Endodermal cell (in vitro differentiated cells): ENCODE data around the gene EBNA1BP2. TPM values are rescaled to one million over a fixed set of nuclear protein-coding genes. Genes with fewer than 3 reads are reported as not detected.
"Not testable (repeated sequence)": the region's sequence is repeated elsewhere in the genome, so short reads cannot be mapped to it uniquely, and the experiment has no call there.

Source experiments
- DNase-seq: peaks from one replicate; pipeline ENCODE4 v3.0.0-alpha.2; 2017
- H3K27ac ChIP-seq: 2 replicates; pipeline ENCODE4 v1.5.1; 2013; ENCODE audit warnings: mild to moderate bottlenecking, low read depth, low read length, moderate library complexity
- H3K27me3 ChIP-seq: 2 replicates; pipeline ENCODE4 v1.6.1; 2013; ENCODE audit warnings: mild to moderate bottlenecking, low read length, moderate library complexity; ENCODE audit not compliant: insufficient read depth, control insufficient read depth, poor library complexity, severe bottlenecking
- H3K36me3 ChIP-seq: 2 replicates; pipeline ENCODE4 v1.7.0; 2013; ENCODE audit warnings: mild to moderate bottlenecking, low read length, moderate library complexity; ENCODE audit not compliant: control insufficient read depth, insufficient read depth
- H3K4me1 ChIP-seq: one replicate; pipeline ENCODE4 v1.7.0; 2013; ENCODE audit warnings: low read length; ENCODE audit not compliant: control insufficient read depth, insufficient read depth
- H3K4me3 ChIP-seq: 2 replicates; pipeline ENCODE4 v1.5.1; 2013; ENCODE audit warnings: mild to moderate bottlenecking, low read length, moderate library complexity
- H3K9ac ChIP-seq: 2 replicates; pipeline ENCODE4 v1.6.1; 2013; ENCODE audit warnings: mild to moderate bottlenecking, low read length, moderate library complexity; ENCODE audit not compliant: poor library complexity, severe bottlenecking; ENCODE audit errors: extremely low read depth
- H3K9me3 ChIP-seq: 2 replicates; pipeline ENCODE4 v1.6.1; 2013; ENCODE audit warnings: mild to moderate bottlenecking, low read length, moderate library complexity; ENCODE audit not compliant: control insufficient read depth
- H3K27ac Mint-ChIP-seq: 2 replicates; pipeline ENCODE4 v1.8.0; 2020; ENCODE audit warnings: mixed read lengths
- H3K27me3 Mint-ChIP-seq: 2 replicates; pipeline ENCODE4 v1.8.0; 2021; ENCODE audit warnings: mild to moderate bottlenecking, mixed read lengths; ENCODE audit not compliant: insufficient read depth
- H3K36me3 Mint-ChIP-seq: 2 replicates; pipeline ENCODE4 v1.8.0; 2020; ENCODE audit warnings: low read depth, mixed read lengths
- H3K4me1 Mint-ChIP-seq: 2 replicates; pipeline ENCODE4 v1.8.0; 2020; ENCODE audit warnings: mixed read lengths
- H3K4me3 Mint-ChIP-seq: 2 replicates; pipeline ENCODE4 v1.8.0; 2020; ENCODE audit warnings: mild to moderate bottlenecking, moderate library complexity, mixed read lengths
- H3K9me3 Mint-ChIP-seq: 2 replicates; pipeline ENCODE4 v1.8.0; 2020; ENCODE audit warnings: mild to moderate bottlenecking, mixed read lengths
- CTCF ChIP-seq: fragments of 200-600 bp; sonication (generic); conservative IDR thresholded peaks from 2 replicates; pipeline ENCODE4 v1.5.0; 2021; ENCODE audit warnings: antibody characterized with exemption, mild to moderate bottlenecking
- WGBS, 2 experiments: methylation state at CpG; one replicate each; pipeline versions ENCODE4 v1.1.5 to v1.1.7; 2013; ENCODE audit warnings: missing lambda C conversion rate in 2 of 2, mixed read lengths in 1 of 2; ENCODE audit not compliant: insufficient coverage in 1 of 2, insufficient read length in 1 of 2; 5-methylcytosine and 5-hydroxymethylcytosine counted together
- total RNA-seq, 2 donors: library from RNA; stranded (reverse); fragmentation: NEBNext Ultra II Directional in 1 of 2; extraction: Animal tissue kit (Norgen Biotek cat#: 25700) in 1 of 2; gene quantifications; 2 replicates in 1 of 2; 3 replicates in 1 of 2; pipeline ENCODE4 v1.2.1, GENCODE V29; 2021

Gene EBNA1BP2
- total RNA-seq, 2 donors from 2014 or later, result 50.2 to 51.7 TPM

GRCh38 chr1:43140583-43140982 is 31.5 kb downstream of the EBNA1BP2 start:
- H3K4me1 ChIP-seq, result no peaks in the 10 kb centered on the region
- no peak overlapping the region for H3K27ac ChIP-seq
- DNase-seq, result no peak
- Mint-ChIP-seq H3K27ac (no peak overlapping the region), H3K4me1 (peaks cover 3% of the 10 kb centered on the region), H3K9me3 (peaks cover 18% of the 10 kb centered on the region), H3K4me3 (no peak overlapping the region), H3K27me3 (no peaks in the 10 kb centered on the region), H3K36me3 (peaks cover 28% of the 10 kb centered on the region)
- H3K36me3 ChIP-seq, result no peaks in the 10 kb centered on the region
- H3K4me3 ChIP-seq, result no peak overlapping the region
- WGBS, 2 experiments, result 91 to 100% methylated on average over 1 to 4 of the region's 4 CpGs
- peaks cover 21% of the 10 kb centered on the region for H3K9me3 ChIP-seq
- H3K9ac ChIP-seq, result no peak overlapping the region
- TF ChIP-seq CTCF, result no peak
- no peaks in the 10 kb centered on the region for H3K27me3 ChIP-seq

GRCh38 chr1:43140010-43140409 is 32.1 kb downstream of the EBNA1BP2 start:
- no peak for TF ChIP-seq CTCF
- H3K36me3 ChIP-seq, result no peaks in the 10 kb centered on the region
- H3K27me3 Mint-ChIP-seq, result no peaks in the 10 kb centered on the region

GRCh38 chr1:43139295-43139694 is 32.8 kb downstream of the EBNA1BP2 start:
- H3K27ac Mint-ChIP-seq, H3K4me1 Mint-ChIP-seq, H3K4me3 ChIP-seq, H3K4me3 Mint-ChIP-seq, H3K36me3 ChIP-seq, H3K27me3 Mint-ChIP-seq, H3K27ac ChIP-seq, H3K4me1 ChIP-seq, H3K9ac ChIP-seq, H3K27me3 ChIP-seq, DNase-seq: not testable (repeated sequence)
- WGBS, 2 experiments, result 93 to 100% methylated on average over 5 to 8 of the region's 8 CpGs
- H3K9me3 ChIP-seq, result peaks cover 34% of the 10 kb centered on the region
- Mint-ChIP-seq H3K9me3 (peaks cover 31% of the 10 kb centered on the region), H3K36me3 (peaks cover 36% of the 10 kb centered on the region)

More at GRCh38 chr1:43140010-43140409, 32.1 kb downstream of the EBNA1BP2 start:
- no peaks in the 10 kb centered on the region for H3K27me3 ChIP-seq
- H3K27ac ChIP-seq, result no peak overlapping the region
- peaks cover 3% of the 10 kb centered on the region for H3K4me1 Mint-ChIP-seq
- no peak overlapping the region for H3K9ac ChIP-seq
- H3K9me3 ChIP-seq, result peaks cover 27% of the 10 kb centered on the region
- peaks cover 24% of the 10 kb centered on the region for H3K9me3 Mint-ChIP-seq
- H3K27ac Mint-ChIP-seq, result no peak overlapping the region
- no peaks in the 10 kb centered on the region for H3K4me1 ChIP-seq
- no peak overlapping the region for H3K4me3 ChIP-seq
- H3K36me3 Mint-ChIP-seq, result peaks cover 28% of the 10 kb centered on the region
- H3K4me3 Mint-ChIP-seq, result no peak overlapping the region
- DNase-seq, result no peak

GRCh38 chr1:43137445-43138052 is 34.5 kb downstream of the EBNA1BP2 start:
- no peak for TF ChIP-seq CTCF
- Mint-ChIP-seq H3K36me3 (peaks cover 48% of the 10 kb centered on the region), H3K9me3 (peaks cover 47% of the 10 kb centered on the region), H3K4me1 (no peaks in the 10 kb centered on the region), H3K27ac (no peak overlapping the region), H3K4me3 (no peak overlapping the region), H3K27me3 (no peaks in the 10 kb centered on the region)
- H3K4me1 ChIP-seq, result no peaks in the 10 kb centered on the region
- DNase-seq, result no peak
- H3K4me3 ChIP-seq, result no peak overlapping the region
- no peak overlapping the region for H3K27ac ChIP-seq
- H3K36me3 ChIP-seq, result no peaks in the 10 kb centered on the region
- no peak overlapping the region for H3K9ac ChIP-seq
- peaks cover 49% of the 10 kb centered on the region for H3K9me3 ChIP-seq
- H3K27me3 ChIP-seq, result no peaks in the 10 kb centered on the region
- 92 to 97% methylated on average over 5 to 7 of the region's 7 CpGs for WGBS, 2 experiments
